Measurements from ENCODE around the gene DNASE1L1.

DNA sequence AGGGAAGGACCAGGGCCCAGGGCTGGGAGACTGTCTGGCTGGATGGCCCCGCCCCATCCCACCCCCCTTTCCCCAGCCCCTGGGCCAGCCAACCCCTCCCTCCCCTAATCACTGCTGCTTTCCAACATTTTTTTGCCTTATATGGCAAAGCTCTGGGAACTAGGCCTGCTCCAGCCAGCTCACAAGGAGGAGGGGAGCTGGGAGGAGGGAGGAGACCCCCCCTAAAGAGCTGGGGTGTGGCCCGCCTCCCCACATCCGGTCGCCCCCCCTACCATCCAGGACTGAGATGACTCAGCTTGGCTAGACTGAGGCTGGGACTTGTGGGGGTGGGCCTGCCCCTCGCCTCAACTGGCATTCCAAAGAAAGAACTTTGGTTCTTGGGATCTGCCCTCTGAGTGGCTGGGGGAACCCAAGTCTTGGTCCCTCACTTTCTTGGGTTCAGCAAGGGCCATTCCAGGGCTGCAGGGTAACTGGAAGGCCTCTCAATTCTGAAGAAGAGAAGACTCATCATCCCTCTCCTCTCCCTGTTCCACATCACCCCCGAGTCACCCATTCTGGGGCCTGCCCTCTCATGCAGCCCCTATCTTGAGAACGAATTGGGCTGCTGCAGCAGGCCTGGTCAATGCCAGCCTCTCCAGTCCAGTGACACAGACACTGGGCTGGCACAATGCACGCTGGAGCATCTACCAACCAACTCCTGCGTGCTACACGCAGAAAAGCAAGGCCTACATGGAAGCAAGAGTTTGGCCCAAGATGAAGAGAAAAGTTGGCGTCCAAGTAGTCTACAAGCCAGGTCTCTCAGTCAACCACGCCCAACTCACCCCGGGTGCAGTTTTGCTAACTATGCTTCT is 39.4 kb downstream of the DNASE1L1 start:
- TF ChIP-seq GATA3 (IDR thresholded peaks at IDR 0.05; ENCODE audit: low read depth, low read length) (no peak), GATA2 (IDR thresholded peaks at IDR 0.05; ENCODE audit: low read depth, low read length) (no peak)
